NB4 (cell line): ENCODE measurements around the gene PEMT.
A peak's percentile ranks its signal among the peaks of the same experiment; 100 is the strongest.

Source experiments
- CTCF ChIP-seq: IDR thresholded peaks from one replicate; pipeline ENCODE4 v1.5.1; 2012; ENCODE audit warnings: low read depth, low read length
- MYC ChIP-seq: IDR thresholded peaks from 2 replicates; pipeline ENCODE4 v1.6.1; 2011; ENCODE audit warnings: low read depth, low read length
- POLR2A ChIP-seq: IDR thresholded peaks from 2 replicates; pipeline ENCODE4 v1.6.1; 2011; ENCODE audit warnings: mild to moderate bottlenecking; ENCODE audit not compliant: insufficient read length; ENCODE audit errors: extremely low read depth

GRCh38 chr17:17568772-17569195 lies 22.7 kb downstream of the PEMT start:
- TF ChIP-seq CTCF, result peak; percentile 97
- TF ChIP-seq POLR2A, result no peak
- TF ChIP-seq MYC, result no peak
